CD1c-positive myeloid dendritic cell (primary cell): ENCODE results near the gene FOCAD.

Experiments
- DNase-seq: peaks from one replicate; pipeline ENCODE4 v3.0.0-alpha.2; 2016; ENCODE audit errors: extremely low spot score

Gene FOCAD

DNA sequence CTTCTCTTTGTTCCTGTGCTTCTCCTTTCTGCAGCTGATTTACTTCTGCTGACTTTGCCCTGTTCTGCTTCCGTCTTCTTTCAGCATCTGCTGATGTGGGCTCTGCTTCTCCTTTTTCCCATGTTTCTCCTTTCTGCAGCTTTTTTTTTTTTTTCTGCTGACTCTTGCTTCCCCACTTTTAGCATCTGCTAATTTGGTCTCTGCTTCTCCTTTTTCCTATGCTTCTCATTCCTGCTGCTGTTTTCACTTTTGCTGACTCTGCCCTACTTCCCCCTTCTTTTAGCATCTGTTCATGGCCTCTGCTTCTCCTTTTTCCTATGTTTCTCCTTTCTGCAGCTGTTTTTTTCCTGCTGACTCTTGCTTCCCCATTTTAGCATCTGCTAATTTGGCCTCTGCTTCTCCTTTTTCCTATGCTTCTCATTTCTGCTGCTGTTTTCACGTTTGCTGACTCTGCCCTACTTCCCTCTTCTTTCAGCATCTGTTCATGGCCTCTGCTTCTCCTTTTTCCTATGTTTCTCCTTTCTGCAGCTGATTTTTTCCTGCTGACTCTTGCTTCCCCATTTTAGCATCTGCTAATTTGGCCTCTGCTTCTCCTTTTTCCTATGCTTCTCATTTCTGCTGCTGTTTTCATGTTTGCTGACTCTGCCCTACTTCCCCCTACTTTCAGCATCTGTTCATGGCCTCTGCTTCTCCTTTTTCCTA lies 289.3 kb downstream of the FOCAD start:
- peak; percentile 58 for DNase-seq

DNA sequence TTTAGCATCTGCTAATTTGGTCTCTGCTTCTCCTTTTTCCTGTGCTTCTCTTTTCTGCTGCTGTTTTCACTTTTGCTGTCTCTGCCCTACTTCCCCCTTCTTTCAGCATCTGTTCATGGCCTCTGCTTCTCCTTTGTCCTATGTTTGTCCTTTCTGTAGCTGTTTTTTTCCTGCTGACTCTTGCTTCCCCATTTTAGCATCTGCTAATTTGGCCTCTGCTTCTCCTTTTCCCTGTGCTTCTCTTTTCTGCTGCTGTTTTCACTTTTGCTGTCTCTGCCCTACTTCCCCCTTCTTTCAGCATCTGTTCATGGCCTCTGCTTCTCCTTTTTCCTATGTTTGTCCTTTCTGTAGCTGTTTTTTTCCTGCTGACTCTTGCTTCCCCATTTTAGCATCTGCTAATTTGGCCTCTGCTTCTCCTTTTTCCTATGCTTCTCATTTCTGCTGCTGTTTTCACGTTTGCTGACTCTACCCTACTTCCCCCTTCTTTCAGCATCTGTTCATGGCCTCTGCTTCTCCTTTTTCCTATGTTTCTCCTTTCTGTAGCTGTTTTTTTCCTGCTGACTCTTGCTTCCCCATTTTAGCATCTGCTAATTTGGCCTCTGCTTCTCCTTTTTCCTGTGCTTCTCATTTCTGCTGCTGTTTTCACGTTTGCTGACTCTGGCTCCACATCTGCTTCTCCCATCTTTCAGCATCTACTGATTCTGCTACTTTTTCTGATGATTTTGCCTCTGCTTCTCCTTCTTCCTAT lies 290.3 kb downstream of the FOCAD start:
- peak; percentile 50 for DNase-seq

- DNase-seq = no peak
These were observed 294.2 kb downstream of the FOCAD start for GRCh38 chr9:20978249-20978648.

DNA sequence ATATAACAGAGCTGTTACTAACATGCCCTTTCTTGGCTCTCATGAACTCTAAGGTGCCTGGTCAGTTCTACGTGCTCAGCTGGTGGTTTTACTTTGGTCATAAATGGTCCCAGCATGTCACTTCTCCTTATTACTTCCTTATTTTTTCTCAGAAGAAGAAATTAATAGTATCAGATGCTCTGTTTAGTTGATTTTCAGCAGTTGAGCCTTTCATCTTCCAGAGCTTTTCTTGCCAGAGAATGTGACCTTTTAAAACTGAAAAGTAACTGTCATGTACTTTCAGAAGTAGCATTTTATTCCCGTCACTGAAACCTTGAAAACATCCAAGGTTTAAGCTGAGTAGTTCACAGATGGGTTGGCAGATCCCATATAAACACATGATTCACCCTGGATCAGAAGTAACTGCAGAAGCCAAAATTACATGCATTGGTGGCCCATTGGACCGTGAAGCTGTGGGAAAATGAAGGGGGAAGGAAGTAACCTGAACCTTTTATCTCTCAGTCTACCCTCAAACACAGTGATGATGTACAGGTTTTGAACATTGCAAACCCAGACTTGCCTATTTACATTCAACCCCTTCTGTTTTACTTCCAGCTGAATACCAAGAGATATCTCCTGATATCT lies 296.9 kb downstream of the FOCAD start:
- DNase-seq = peak; percentile 60

DNA sequence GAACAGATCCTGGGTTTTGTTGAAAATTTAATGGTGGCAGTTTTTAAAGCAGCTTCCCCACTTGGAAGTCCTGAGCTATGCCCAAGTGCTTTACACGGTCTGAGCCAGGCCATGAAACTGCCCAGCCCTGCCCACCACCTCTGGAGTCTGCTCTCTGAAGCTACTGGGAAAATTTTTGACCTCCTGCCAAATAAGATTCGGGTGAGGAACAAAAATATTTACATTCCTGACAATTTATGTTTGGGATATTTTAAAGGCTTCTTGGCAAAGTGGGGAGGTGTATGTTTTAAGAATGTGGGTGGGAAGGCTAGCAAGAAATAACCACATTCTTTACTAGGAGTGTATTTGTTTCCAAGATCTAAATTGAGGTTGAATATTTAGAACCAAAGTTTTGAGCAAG lies 297.4 kb downstream of the FOCAD start:
- no peak for DNase-seq

DNA sequence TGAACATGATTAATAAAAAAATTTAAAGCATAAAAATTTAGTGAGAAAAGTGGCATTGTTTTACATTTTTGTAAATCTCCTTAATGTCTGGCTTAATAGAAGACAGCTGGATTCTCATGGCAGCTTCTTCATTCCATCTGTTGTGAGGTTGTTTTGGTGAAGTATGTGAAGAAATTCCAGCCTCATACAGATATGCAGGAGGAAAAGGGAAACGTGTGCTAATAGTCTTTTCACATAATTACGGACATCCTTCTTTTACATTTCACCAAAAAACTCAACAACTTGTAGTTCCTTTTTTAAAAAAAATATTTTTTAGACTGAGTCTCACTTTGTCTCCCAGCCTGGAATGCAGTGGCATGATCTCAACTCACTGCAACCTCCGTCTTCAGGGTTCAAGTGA lies 300.4 kb downstream of the FOCAD start:
- DNase-seq = peak; percentile 24

GRCh38 chr9:20985851-20986600 lies 302.0 kb downstream of the FOCAD start:
- DNase-seq = no peak

GRCh38 chr9:20987521-20987920 lies 303.5 kb downstream of the FOCAD start:
- no peak for DNase-seq

DNA sequence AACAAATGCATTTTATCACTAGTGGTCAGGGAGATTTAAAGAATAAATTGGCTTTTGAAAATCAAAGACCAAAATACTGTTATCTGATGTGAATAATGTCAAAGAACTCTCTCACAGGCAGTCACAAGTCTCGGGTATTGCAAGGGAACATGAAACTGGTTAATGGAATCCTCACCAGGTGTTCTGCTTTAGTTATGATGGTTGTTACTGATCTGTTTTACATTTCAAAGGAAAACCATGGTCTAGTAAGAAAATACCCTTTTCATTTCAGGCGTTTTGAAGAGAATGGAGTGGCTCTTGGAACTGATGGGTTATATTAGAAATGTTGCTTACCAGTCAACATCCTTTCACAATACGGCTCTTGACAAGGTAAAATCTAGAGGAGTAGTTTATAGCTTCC lies 304.0 kb downstream of the FOCAD start:
- DNase-seq = no peak

- DNase-seq = no peak
These were observed 304.7 kb downstream of the FOCAD start for GRCh38 chr9:20988671-20989315.

DNA sequence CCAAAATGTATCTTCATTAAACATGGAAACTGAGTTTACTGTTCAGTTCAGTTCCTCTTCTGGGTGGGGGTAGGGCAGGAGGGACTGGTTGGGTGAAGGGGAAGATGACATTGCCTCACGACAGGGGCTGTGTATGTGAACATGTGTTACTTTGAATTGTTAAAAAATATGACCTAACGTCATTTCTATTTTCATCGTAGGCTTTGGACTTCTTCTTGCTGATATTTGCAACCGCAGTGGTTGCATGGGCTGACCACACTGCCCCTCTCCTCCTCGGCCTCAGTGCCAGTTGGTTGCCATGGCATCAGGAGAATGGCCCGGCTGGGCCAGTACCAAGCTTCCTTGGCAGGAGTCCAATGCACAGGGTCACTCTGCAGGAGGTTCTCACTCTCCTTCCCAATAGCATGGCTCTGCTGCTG lies 305.9 kb downstream of the FOCAD start:
- peak; percentile 32 for DNase-seq

DNA sequence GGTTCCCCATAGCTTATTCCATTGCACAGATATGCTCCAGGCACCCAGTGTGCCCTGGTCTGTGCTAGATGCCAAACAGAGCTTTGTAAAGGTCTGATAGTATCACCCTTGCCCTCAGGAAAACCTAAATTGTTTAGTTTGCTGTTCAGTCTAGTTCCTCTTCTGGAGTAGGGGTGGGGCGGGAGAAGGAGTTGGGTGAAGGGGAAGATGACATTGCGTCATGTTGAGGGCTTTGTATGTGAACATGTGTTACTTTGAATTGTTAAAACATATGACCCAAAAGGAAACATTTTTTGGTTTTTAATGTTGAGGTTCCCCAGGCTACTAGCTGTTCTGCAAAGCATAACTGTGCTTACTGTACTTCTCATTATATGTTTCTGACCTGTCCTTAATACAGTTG lies 306.8 kb downstream of the FOCAD start:
- peak; percentile 78 for DNase-seq

- DNase-seq = no peak
These were observed 310.4 kb downstream of the FOCAD start for GRCh38 chr9:20994486-20994885.

DNA sequence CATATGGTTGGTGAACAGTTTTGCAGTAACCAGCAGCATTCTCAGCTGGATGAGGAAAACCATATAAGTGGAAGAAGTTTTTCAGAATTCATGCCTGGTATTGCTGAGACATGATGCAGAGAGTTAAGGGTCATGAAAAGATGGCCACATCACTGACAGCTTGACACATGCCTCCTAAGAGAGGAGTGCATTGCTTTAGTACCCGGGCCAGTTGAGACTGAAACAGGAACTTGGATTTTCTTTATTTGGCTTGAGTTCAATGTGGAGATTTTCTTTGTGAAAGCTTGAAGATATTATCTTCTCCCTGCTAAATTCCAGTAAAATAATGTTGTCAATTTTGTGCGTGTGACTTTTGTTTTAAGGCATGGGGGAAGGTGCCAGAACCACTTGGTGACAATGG lies 311.6 kb downstream of the FOCAD start:
- DNase-seq = no peak

- DNase-seq = no peak
These were observed 312.8 kb downstream of the FOCAD start for GRCh38 chr9:20996809-20997208.

DNA sequence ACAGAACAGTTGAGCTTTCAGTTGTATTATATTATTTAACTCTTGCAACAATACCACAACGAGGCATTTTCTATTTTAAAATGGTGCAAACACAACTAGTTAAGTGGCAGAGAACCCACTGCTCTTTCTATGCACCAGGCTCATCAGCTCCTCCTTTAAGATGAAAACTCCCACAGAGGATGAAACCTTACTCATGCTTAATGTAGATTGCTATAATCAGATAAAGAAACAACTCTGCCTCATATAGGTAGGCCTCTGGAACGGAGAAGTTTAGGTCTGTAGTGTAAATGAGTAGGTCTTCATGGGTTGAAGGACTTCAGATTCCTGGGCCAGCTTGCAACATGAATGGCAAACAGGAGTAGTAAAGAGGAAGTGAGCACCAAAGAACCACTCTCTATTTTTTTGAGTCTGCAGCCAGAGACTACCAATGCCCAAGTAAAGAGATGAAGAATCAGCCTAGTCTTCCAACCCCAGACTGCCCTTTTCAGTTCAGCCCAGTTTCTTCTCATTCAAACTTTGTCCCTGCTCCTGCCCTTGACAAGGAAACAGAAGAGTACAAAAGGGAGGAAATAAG lies 313.5 kb downstream of the FOCAD start:
- DNase-seq = no peak

- DNase-seq = no peak
These were observed 317.5 kb downstream of the FOCAD start for GRCh38 chr9:21001581-21001980.

DNA sequence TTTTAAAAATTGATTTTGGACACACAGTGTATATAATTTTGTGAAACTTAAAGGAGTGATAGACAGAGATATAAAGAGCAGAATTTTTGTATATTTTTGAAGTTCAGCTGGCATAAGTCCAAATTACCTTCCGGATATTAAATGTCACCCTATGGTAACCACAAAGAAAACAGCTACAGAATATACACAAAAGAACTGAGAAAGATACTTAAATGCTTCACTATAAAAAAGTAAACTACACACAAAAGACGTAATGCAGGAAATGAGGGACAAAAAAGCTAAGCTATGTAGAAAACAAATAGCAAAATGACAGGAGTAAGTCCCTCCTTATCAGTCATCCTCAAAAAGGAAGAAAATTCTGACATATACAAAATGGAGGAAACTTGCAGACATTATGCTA lies 318.0 kb downstream of the FOCAD start:
- DNase-seq = no peak

- DNase-seq = no peak
These were observed 331.2 kb downstream of the FOCAD start for GRCh38 chr9:21015129-21015815.

GRCh38 chr9:21015995-21016394 lies 331.9 kb downstream of the FOCAD start:
- DNase-seq = peak; percentile 27
